HepG2 (cell line): ENCODE results near the gene ZCCHC9. TPM values are rescaled to one million over a fixed set of nuclear protein-coding genes. Genes with fewer than 3 reads are reported as not detected.

Source experiments
- ATAC-seq: fragments of 200-7000 bp; cut with Tn5 transposase; 3 replicates; pipeline ENCODE4 v1.9.1; 2020; ENCODE audit warnings: mild to moderate bottlenecking, moderate library complexity
- BruUV-seq: library from RNA; stranded (reverse); fragments of 400-500 nt; replicated peaks from 2 replicates; lab custom pipeline; 2021; lab: Mats Ljungman, UMichigan
- CTCF ChIA-PET: fragments of 300-600 bp; formaldehyde crosslinking; extraction: SDS; loops from one replicate; lab custom pipeline; 2021; ENCODE audit warnings: low total read pairs, inconsistent platforms, low intra/inter-chr PET ratio; lab: Yijun Ruan, JAX
- POLR2A ChIA-PET: fragments of 350-600 bp; sonication (Branson Sonifier 250); formaldehyde crosslinking; loops from one replicate; lab custom pipeline; 2020; ENCODE audit warnings: antibody characterized with exemption, inconsistent platforms; lab: Yijun Ruan, JAX
- DNase-seq: peaks from one replicate; pipeline ENCODE4 v3.0.0-alpha.2; 2015; ENCODE audit warnings: low spot score
- FAIRE-seq: peaks from 3 replicates; lab custom pipeline; 2011; peaks lifted over from hg19 to GRCh38; lab: Jason Lieb, UNC
- H2AFZ ChIP-seq: one replicate; pipeline ENCODE4 v1.6.1; 2011; ENCODE audit warnings: low read length, inconsistent platforms
- H3K27ac ChIP-seq: fragments of 300-600 bp; 3 replicates; pipeline ENCODE4 v1.8.0; 2011; ENCODE audit warnings: mixed run types, mild to moderate bottlenecking, mixed read lengths, low read length, inconsistent platforms; ENCODE audit not compliant: insufficient read depth; ENCODE audit errors: extremely low read length
- H3K27me3 ChIP-seq, 2 experiments: fragments of 200-600 bp in 1 of 2; 2 replicates in 1 of 2; 3 replicates in 1 of 2; pipeline versions ENCODE4 v1.6.0 to v1.8.0; 2011; ENCODE audit warnings: low read length in 2 of 2, mild to moderate bottlenecking in 2 of 2, moderate library complexity in 2 of 2, inconsistent platforms in 1 of 2; ENCODE audit not compliant: insufficient read depth in 2 of 2, control insufficient read depth in 1 of 2
- H3K36me3 ChIP-seq, 2 experiments: fragments of 200-600 bp in 1 of 2; replicated peaks in 1 of 2; 2 replicates in 1 of 2; 3 replicates in 1 of 2; pipeline versions ENCODE4 v1.5.1 to v1.8.0; 2011; ENCODE audit warnings: low read length in 2 of 2, inconsistent platforms in 1 of 2; ENCODE audit not compliant: insufficient read depth in 2 of 2, control insufficient read depth in 1 of 2
- H3K4me1 ChIP-seq: 2 replicates; pipeline ENCODE4 v1.5.1; 2012; ENCODE audit warnings: low read length, inconsistent platforms; ENCODE audit not compliant: insufficient read depth
- H3K4me2 ChIP-seq: 2 replicates; pipeline ENCODE4 v1.6.0; 2011; ENCODE audit warnings: low read depth, low read length, inconsistent platforms
- H3K4me3 ChIP-seq, 3 experiments: fragments of 200-600 bp in 1 of 3; sonication (generic), shearing (Covaris generic) in 1 of 3; replicated peaks in 1 of 3; 2 replicates each; pipeline ENCODE4 v1.5.1; 2011 to 2016; ENCODE audit warnings: low read length in 3 of 3, inconsistent platforms in 2 of 3, low read depth in 2 of 3, mild to moderate bottlenecking in 2 of 3, control low read depth in 1 of 3, mixed read lengths in 1 of 3; ENCODE audit not compliant: insufficient read depth in 1 of 3
- H3K79me2 ChIP-seq: one replicate; pipeline ENCODE4 v1.6.1; 2011; ENCODE audit warnings: low read length, inconsistent platforms; ENCODE audit not compliant: insufficient read depth
- H3K9ac ChIP-seq: 2 replicates; pipeline ENCODE4 v1.6.0; 2011; ENCODE audit warnings: mild to moderate bottlenecking, low read depth, low read length, inconsistent platforms; ENCODE audit not compliant: insufficient read depth
- H3K9me3 ChIP-seq: 2 replicates; pipeline ENCODE4 v1.5.1; 2012; ENCODE audit warnings: mild to moderate bottlenecking, low read length
- H4K20me1 ChIP-seq: 2 replicates; pipeline ENCODE4 v1.6.0; 2011; ENCODE audit warnings: inconsistent platforms, mild to moderate bottlenecking, low read length, moderate library complexity; ENCODE audit not compliant: insufficient read depth
- BRD4 ChIP-seq: sonication (generic); formaldehyde crosslinking; IDR thresholded peaks from 2 replicates; pipeline ENCODE4 v1.4.0; 2020; ENCODE audit warnings: missing genetic modification reagents
- SSRP1 ChIP-seq: IDR thresholded peaks from 2 replicates; pipeline ENCODE4 v1.6.1; 2016; ENCODE audit warnings: control low read depth
- TCF7 ChIP-seq: sonication (generic); IDR thresholded peaks from 2 replicates; pipeline ENCODE4 v1.6.1; 2016; ENCODE audit warnings: antibody characterized with exemption, low read depth
- ZKSCAN1 ChIP-seq: fragments of 150-350 bp; IDR thresholded peaks from 2 replicates; pipeline ENCODE4 v1.6.1; 2014; ENCODE audit warnings: low read length
- ZNF883 ChIP-seq: sonication (generic); formaldehyde crosslinking; IDR thresholded peaks from 2 replicates; pipeline ENCODE4 v1.5.1; 2020; ENCODE audit warnings: mild to moderate bottlenecking, missing genetic modification reagents; ENCODE audit errors: not compliant biosample characterization
- WGBS: methylation state at CpG from one replicate; pipeline ENCODE4 v1.1.6; 2017; ENCODE audit warnings: low lambda C conversion rate; 5-methylcytosine and 5-hydroxymethylcytosine counted together
- in situ Hi-C: cut with HindIII; loops from 2 replicates; pipeline ENCODE4 v1.10.0; 2017; ENCODE audit warnings: low pct_unique_long_range_greater_than_20kb; ENCODE audit not compliant: extremely low pct_ligation_motif_present
- intact Hi-C: fragments of 100-400 bp; cut with micrococcal nuclease; formaldehyde crosslinking; loops from one replicate; pipeline ENCODE4 v1.10.0; 2022; ENCODE audit not compliant: unreplicated experiment
- polyA plus RNA-seq, 8 experiments: library from polyadenylated mRNA; depleted of rRNA in 3 of 8; stranded (reverse) in 7 of 8; unstranded in 1 of 8; fragments of >200 nt; fragmentation: Illumina TruSeq in 4 of 8; extraction: Trizol in 4 of 8; gene quantifications; 2 replicates each; pipeline versions ENCODE4 v1.2.1 to v1.2.3, GENCODE V29; 2011 to 2016; ENCODE audit warnings: low read depth in 4 of 8, missing spikeins in 1 of 8, mixed read lengths in 1 of 8; ENCODE audit not compliant: insufficient read depth in 1 of 8
- total RNA-seq, 5 experiments: library from RNA; depleted of rRNA; stranded (reverse); fragments of >200 nt; fragmentation: Illumina TruSeq; extraction: Trizol; gene quantifications; 2 replicates each; pipeline ENCODE4 v1.2.3, GENCODE V29; 2016; ENCODE audit warnings: low read depth in 1 of 5

ZCCHC9 gene
- total and polyA plus RNA-seq, 2 of the 13 experiments (the other 11 are each of a cell fraction or from before 2014, with no cell fraction given) = 28.7 to 52.5 TPM

DNA sequence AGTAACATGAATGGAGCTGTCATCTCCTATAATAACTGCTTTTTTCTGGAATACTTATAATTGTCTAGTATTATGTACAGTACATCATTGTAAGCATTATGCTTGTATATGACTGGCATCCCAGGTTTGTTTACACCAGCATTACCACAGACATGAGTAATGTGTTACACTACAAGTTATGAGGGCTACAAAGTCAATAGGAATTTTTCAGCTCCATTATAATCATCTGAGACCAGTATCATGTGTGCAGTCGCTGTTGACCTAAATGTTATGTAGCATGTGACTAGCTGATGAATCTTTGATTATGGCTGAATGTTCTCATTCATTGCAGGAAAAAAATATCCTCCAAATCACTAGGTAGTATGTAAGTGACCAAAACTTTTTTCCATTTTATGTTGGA, 2.2 kb downstream of the ZCCHC9 start:
- BruUV-seq = no TSS peak
- ChIA-PET POLR2A (no interaction called here), CTCF (no interaction called here)
- Histone ChIP-seq H3K79me2 (peaks cover 38% of the 10 kb centered on the region), H2AFZ (no peak overlapping the region), H3K4me2 (peak overlapping the region; percentile 91; the same call in 1 of the 2 replicates), H3K27me3 (no peaks in the 10 kb centered on the region; a peak in 1 of 5 replicates), H3K9ac (no peak overlapping the region), H3K4me1 (peaks cover 33% of the 10 kb centered on the region), H3K27ac (no peak overlapping the region), H3K36me3 (peaks cover 1 to 11% of the 10 kb centered on the region in 2 experiments; a peak in 3 of 5 replicates), H3K9me3 (no peaks in the 10 kb centered on the region), H4K20me1 (no peaks in the 10 kb centered on the region), H3K4me3 (no peak overlapping the region)
- 90% methylated on average over 1 of the region's 1 CpG for WGBS
- in situ Hi-C loops (no loop called here), intact Hi-C loops (loop anchor here (5.0 kb wide), 2 partner anchors 69 to 71 kb away; partner anchors contain the start of gene CKMT2)
- ATAC-seq = no peak
- peak; percentile 20 for DNase-seq
- FAIRE-seq = no peak
- TF ChIP-seq ZNF883 (CRISPR knock-in tag) = no peak

DNA sequence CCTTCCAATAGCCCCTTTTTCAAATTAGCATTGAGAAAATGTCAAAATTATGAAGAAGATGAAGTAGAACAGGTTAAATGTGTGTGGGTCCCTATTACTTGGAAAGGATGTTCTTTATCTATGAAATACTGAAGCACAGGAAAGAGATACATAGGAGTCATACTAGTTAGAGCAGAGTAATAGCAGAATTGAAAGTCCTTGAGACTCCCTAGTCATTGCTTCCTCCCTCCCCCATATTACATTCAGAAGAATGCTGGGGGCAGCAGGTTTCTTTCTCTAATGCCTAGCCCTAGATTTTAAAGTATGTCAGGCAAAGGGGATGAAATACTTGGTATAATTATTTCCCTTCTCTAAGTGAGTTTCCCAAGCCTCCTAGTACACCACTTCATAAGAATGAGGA, 4.4 kb downstream of the ZCCHC9 start:
- ChIA-PET CTCF (no interaction called here), POLR2A (no interaction called here)
- H2AFZ ChIP-seq = no peak overlapping the region
- no peak overlapping the region for H3K4me2 ChIP-seq
- no peaks in the 10 kb centered on the region for H4K20me1 ChIP-seq
- H3K27ac ChIP-seq = no peak overlapping the region
- peaks cover 23% of the 10 kb centered on the region for H3K79me2 ChIP-seq
- H3K4me1 ChIP-seq = peaks cover 30% of the 10 kb centered on the region
- H3K27me3 ChIP-seq = no peaks in the 10 kb centered on the region; a peak in 2 of 5 replicates
- ATAC-seq (no peak), FAIRE-seq (no peak), DNase-seq (no peak)
- no peaks in the 10 kb centered on the region for H3K9me3 ChIP-seq
- intact Hi-C loops (no loop called here), in situ Hi-C loops (no loop called here)
- peaks cover 1 to 12% of the 10 kb centered on the region in 2 experiments; a peak in 4 of 5 replicates for H3K36me3 ChIP-seq
- TF ChIP-seq TCF7 = no peak
- TF ChIP-seq ZKSCAN1 = no peak
- no peak for TF ChIP-seq SSRP1 (CRISPR knock-in tag)
- no peak for TF ChIP-seq BRD4
- no peak overlapping the region for H3K9ac ChIP-seq
- H3K4me3 ChIP-seq = no peak overlapping the region
- no TSS peak for BruUV-seq
